Activated gamma-delta T cell (primary cell): Measurements from ENCODE around the gene STX8.
"Not testable (repeated sequence)": the region's sequence is repeated elsewhere in the genome, so short reads cannot be mapped to it uniquely, and the experiment has no call there.

Experiments used
- DNase-seq: peaks from one replicate; lab custom pipeline; 2025; lab: John Stamatoyannopoulos, UW

The STX8 gene

GRCh38 chr17:9554715-9555114 is 20.9 kb downstream of the STX8 start:
- not testable (repeated sequence) for DNase-seq

GRCh38 chr17:9553596-9553995 is 22.0 kb downstream of the STX8 start:
- DNase-seq, result no peak

GRCh38 chr17:9553181-9553580 is 22.4 kb downstream of the STX8 start:
- DNase-seq, result no peak

- no peak for DNase-seq
These were observed 26.4 kb downstream of the STX8 start for GRCh38 chr17:9549215-9549614.

- DNase-seq, result no peak
These were observed 31.4 kb downstream of the STX8 start for GRCh38 chr17:9544221-9544620.

GRCh38 chr17:9541718-9542117 is 33.9 kb downstream of the STX8 start:
- DNase-seq, result no peak

GRCh38 chr17:9538626-9539025 is 37.0 kb downstream of the STX8 start:
- no peak for DNase-seq

GRCh38 chr17:9537177-9537776 is 38.3 kb downstream of the STX8 start:
- no peak for DNase-seq

- no peak for DNase-seq
These were observed 39.6 kb downstream of the STX8 start for GRCh38 chr17:9536061-9536460.

- DNase-seq, result no peak
These were observed 42.2 kb downstream of the STX8 start for GRCh38 chr17:9533441-9533840.

- no peak for DNase-seq
These were observed 42.9 kb downstream of the STX8 start for GRCh38 chr17:9532715-9533114.

GRCh38 chr17:9531034-9531433 is 44.6 kb downstream of the STX8 start:
- no peak for DNase-seq

- no peak for DNase-seq
These were observed 46.5 kb downstream of the STX8 start for GRCh38 chr17:9529033-9529700.

GRCh38 chr17:9527788-9528187 is 47.8 kb downstream of the STX8 start:
- no peak for DNase-seq

- DNase-seq, result no peak
These were observed 53.5 kb downstream of the STX8 start for GRCh38 chr17:9522074-9522473.

- no peak for DNase-seq
These were observed 54.6 kb downstream of the STX8 start for GRCh38 chr17:9521062-9521461.

- no peak for DNase-seq
These were observed 55.0 kb downstream of the STX8 start for GRCh38 chr17:9520649-9521048.

- DNase-seq, result no peak
These were observed 55.9 kb downstream of the STX8 start for GRCh38 chr17:9519583-9520272.

- DNase-seq, result no peak
These were observed 58.2 kb downstream of the STX8 start for GRCh38 chr17:9517396-9517795.

- DNase-seq, result no peak
These were observed 62.4 kb downstream of the STX8 start for GRCh38 chr17:9513266-9513665.

GRCh38 chr17:9512323-9513168 is 63.1 kb downstream of the STX8 start:
- no peak for DNase-seq

- DNase-seq, result no peak
These were observed 66.3 kb downstream of the STX8 start for GRCh38 chr17:9509236-9509816.
